GM23248 (cell line): Measurements from ENCODE around the gene ARFGAP3.

Experiments used
- EZH2 ChIP-seq: fragments of 200-600 bp; sonication (generic); IDR thresholded peaks from 2 replicates; pipeline ENCODE4 v1.6.1; 2018; ENCODE audit warnings: antibody characterized with exemption, mild to moderate bottlenecking; ENCODE audit not compliant: insufficient read depth, poor library complexity, severe bottlenecking
- EZH2phosphoT487 ChIP-seq: fragments of 200-600 bp; sonication (generic); IDR thresholded peaks from 2 replicates; pipeline ENCODE4 v1.6.1; 2018; ENCODE audit warnings: antibody characterized with exemption, moderate library complexity, mild to moderate bottlenecking, low read depth; ENCODE audit not compliant: insufficient read depth

DNA sequence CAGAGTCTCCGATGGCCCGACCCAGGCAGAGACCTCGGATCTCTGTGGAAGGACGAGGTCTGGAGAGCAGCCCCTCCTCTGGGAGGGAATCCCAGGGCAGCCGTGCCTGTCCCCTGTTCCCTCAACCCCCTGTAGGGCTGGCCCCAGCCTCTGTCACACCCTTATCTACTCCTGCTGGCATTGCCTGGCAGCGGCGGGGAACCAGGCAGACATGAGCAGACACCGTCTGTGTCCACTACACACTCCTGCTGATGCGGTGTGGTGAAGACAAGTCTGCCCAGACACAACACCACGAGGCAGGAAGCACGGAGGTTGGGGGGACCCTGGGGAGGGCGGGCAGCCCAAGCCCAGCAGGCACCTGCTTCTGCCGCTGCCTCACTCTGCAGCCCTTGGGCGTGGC lies 83.9 kb downstream of the ARFGAP3 start:
- no peak for TF ChIP-seq EZH2
- no peak for TF ChIP-seq EZH2phosphoT487
